Stomach (tissue), 4 donors: ENCODE results near the gene PDE4D.

Source experiments
- CTCF ChIP-seq, 7 experiments: fragments of 450-650 bp in 4 of 7; fragments of 200-600 bp in 3 of 7; sonication (generic) in 3 of 7; IDR thresholded peaks; one replicate each; pipeline ENCODE4 v1.5.1; 2016 to 2019; ENCODE audit warnings: antibody characterized with exemption in 7 of 7, control low read depth in 2 of 7, mild to moderate bottlenecking in 1 of 7
- POLR2AphosphoS5 ChIP-seq, 3 donors: sonication (generic); formaldehyde crosslinking; IDR thresholded peaks; one replicate each; pipeline ENCODE4 v1.6.1; 2016; ENCODE audit warnings: antibody characterized with exemption in 3 of 3

DNA sequence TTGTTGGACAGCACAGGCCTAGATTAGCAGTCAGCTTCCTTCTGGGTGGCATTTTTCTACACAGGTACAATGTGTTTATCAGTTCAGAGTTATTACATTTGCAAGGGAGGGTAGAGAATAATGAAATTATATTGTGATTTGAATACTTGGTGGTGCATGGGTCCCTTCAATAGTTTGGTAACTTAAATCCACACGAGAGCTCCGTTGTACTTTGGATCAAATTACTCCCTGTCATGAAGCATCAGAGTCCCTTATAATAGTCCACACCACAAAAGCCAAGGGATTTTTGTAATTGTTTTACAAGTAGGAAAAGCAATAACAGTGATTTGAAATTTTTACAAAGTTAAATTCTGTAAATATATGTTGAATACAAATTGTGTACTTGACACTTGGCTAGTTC lies 552.4 kb downstream of the PDE4D start:
- no peak for TF ChIP-seq POLR2AphosphoS5 (IDR thresholded peaks at IDR 0.05)
- TF ChIP-seq CTCF (IDR thresholded peaks at IDR 0.05) = no peak
